LNCaP clone FGC (cell line): ENCODE results near the gene IQGAP1.
A peak's percentile ranks its signal among the peaks of the same experiment; 100 is the strongest.

ENCODE experiments used
- DNase-seq: peaks from one replicate; pipeline ENCODE4 v3.0.0-alpha.2; 2011; ENCODE audit warnings: low read depth
- H3K4me3 ChIP-seq: 2 replicates; pipeline ENCODE4 v1.5.1; 2011; ENCODE audit warnings: mild to moderate bottlenecking, low read depth, low read length, control low read depth
- TF ChIP-seq, protein P1 (sequence below): IDR thresholded peaks from 2 replicates; pipeline ENCODE4 v1.5.1; 2012; ENCODE audit warnings: mild to moderate bottlenecking; ENCODE audit not compliant: control insufficient read depth, insufficient read depth; ENCODE audit errors: extremely low read depth

IQGAP1 gene

DNA sequence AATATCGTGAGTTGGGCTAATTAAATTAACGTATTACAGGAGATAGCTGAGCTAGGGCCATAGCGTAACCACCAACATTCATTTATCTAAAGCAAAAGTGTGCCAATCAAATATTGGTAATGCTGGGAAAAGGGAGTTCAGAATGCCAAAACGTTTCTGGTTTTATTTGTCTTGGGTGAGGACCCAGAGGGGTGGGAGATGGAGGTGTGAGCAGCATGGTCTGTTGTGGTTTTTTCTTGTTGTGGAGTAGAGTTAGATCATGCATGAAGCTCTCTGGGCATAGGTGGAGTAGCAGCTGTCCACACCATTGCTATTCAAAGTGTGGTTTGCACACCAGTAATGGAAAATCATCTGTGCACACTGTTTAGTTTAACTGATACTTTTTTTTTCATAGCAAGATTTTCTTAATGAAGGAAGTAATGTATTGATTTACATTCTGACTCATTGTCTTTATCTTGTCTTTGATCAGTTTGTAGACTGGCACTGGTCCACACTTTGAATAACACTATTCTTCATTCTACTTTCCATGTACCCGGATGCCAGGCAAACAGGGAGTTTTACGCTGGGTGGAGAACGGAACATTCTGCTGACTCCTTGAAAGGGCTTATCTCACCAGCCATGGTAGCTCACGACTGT, 90.9 kb downstream of the IQGAP1 start:
- peak; percentile 87 for DNase-seq
- no peak overlapping the region for H3K4me3 ChIP-seq
- TF ChIP-seq, protein P1, sequence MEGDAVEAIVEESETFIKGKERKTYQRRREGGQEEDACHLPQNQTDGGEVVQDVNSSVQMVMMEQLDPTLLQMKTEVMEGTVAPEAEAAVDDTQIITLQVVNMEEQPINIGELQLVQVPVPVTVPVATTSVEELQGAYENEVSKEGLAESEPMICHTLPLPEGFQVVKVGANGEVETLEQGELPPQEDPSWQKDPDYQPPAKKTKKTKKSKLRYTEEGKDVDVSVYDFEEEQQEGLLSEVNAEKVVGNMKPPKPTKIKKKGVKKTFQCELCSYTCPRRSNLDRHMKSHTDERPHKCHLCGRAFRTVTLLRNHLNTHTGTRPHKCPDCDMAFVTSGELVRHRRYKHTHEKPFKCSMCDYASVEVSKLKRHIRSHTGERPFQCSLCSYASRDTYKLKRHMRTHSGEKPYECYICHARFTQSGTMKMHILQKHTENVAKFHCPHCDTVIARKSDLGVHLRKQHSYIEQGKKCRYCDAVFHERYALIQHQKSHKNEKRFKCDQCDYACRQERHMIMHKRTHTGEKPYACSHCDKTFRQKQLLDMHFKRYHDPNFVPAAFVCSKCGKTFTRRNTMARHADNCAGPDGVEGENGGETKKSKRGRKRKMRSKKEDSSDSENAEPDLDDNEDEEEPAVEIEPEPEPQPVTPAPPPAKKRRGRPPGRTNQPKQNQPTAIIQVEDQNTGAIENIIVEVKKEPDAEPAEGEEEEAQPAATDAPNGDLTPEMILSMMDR, result no peak

DNA sequence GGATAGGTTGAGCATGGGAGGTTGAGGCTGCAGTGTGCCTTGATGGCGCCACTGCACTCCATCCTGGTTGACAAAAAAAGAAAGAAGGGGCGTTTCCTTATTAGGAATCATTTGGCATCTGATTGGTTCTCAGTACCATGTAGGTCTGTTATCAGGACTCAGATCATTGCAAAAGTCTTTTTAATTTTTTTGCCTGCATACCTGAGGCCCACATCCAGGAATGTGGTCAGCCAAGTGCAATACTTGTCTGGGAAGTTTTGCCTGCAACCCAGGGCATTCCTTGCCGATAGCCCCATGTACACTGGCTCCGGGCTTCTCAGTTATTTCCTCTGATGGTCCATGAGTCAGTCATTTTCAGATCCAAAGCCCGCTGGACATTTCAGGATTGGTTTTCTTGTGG, 91.6 kb downstream of the IQGAP1 start:
- TF ChIP-seq, protein P1, result no peak
- DNase-seq, result no peak
- no peak overlapping the region for H3K4me3 ChIP-seq

DNA sequence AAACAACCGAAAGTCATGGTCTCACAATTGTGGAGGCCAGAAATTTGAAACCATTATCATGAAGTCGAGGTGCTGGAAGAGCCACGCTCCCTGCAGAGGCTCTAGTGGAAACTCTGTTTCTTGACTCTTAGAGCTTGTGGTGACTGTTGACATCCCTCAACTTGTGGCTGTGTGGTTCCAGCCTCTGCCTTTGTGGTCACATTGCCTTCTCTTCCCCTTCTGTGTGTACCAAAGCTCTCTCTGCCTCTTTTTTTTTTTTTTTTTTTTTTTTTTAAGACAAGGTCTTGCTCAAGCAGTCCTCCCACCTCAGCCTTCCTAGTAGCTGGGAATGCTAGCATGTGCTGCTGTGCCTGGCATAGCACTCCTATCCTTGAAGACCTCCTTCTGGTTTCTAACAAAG, 93.0 kb downstream of the IQGAP1 start:
- H3K4me3 ChIP-seq, result no peak overlapping the region
- TF ChIP-seq, protein P1, result no peak
- DNase-seq, result no peak

DNA sequence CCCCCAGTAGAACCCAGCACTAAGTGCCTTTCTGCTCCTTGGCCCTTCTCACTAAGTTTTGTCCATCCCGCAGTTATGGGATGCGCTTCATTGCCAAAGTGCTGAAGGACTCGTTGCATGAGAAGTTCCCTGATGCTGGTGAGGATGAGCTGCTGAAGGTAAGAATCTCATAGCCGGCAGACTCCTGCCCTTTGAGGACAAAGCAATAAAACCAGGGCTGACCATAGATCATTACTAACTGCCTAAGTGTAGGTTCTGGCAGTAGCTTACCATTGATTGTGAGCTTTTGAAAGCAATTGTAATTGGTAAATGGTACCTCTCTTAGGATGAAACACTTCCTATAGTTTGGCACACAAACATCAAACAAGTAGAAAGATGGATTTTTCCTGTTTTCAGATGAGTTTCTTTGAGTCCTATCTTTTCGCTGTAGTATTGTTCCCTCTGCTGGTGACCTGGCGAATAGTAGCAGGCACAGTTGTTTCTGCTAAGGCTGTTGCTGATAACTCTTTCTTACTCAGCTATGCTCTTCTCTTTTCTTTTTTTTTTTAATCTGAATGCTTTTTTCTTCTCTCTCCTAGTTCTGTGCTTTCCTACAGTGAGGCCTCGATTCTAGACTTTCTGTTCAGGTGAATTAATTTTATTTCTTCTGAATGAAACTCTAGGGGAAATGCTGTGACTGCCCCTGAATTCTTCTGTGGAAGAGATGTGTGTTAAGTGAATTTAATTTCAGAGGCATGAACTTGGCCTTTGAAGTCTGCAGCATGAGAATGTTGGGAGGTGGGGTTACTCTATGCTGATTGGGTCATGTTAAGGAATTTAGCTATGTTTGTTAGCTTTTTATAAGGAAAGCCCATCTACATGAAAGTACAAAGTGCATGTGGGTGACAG, 94.3 kb downstream of the IQGAP1 start:
- TF ChIP-seq, protein P1, result peak; percentile 81
- DNase-seq, result no peak

DNA sequence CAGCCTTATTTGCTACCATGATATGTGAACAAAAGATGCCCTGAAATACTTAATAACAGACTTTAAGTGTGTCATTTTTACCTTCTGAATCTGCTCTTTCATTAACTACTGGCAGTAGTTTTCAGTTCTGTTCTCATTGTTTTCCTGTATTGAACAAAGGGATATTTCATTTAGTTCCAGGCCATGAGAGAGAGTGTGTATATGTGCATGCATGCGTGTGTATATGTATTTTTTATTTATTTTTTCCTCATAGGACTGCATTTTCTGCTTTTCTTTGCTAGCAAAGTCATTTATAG, 94.9 kb downstream of the IQGAP1 start:
- TF ChIP-seq, protein P1, result no peak
- no peak overlapping the region for H3K4me3 ChIP-seq
- no peak for DNase-seq

More for the DNA sequence above, 94.3 kb downstream of the IQGAP1 start:
- H3K4me3 ChIP-seq, result no peak overlapping the region

DNA sequence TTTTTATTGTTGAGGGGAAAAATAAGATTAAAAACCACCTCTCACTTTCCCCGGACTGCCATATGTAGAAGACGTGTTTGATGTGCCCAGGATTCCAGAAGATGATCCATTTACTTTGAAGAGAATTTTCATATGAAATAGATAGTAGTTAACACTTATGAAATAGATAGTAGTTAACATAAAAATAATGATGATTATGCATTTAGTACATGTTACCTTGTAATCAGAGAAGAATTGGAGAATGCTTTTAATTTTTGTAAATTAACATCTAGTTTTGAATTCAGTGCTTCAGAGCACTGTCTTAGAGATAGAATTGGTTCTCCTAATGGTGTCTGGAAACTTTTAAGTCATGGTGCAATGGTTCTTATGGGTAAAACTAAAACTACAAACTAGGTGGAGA, 95.6 kb downstream of the IQGAP1 start:
- H3K4me3 ChIP-seq, result no peak overlapping the region
- no peak for DNase-seq
- TF ChIP-seq, protein P1, result no peak

DNA sequence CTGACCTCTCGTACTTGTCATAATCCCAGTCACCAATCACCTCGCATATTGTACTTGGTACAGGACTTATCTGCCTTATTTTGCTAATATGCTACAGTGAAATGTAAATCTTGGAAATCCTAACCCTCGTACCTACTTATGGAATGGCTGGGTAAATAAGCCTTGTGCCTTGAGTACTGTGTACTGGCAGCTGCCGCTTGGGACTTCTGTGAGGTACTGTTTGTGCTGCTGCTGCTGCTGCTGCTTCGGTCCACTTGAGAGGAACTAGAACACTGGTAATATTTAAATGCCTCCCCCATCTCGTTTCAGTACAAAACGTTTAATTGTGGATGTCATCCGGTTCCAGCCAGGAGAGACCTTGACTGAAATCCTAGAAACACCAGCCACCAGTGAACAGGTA, 99.1 kb downstream of the IQGAP1 start:
- H3K4me3 ChIP-seq, result no peak overlapping the region
- no peak for DNase-seq
- TF ChIP-seq, protein P1, result no peak
